Measurements from ENCODE around the gene ERVMER34-1.

The ERVMER34-1 gene

GRCh38 chr4:52791936-52792335, 40.7 kb upstream of the ERVMER34-1 start:
- Histone ChIP-seq H3K79me2 (ENCODE audit: insufficient read depth, low read length) (no peaks in the 10 kb centered on the region), H3K9me2 (replicated peaks; ENCODE audit: low read depth, low read length) (no peaks in the 10 kb centered on the region), H3F3A (ENCODE audit: low read depth) (no peaks in the 10 kb centered on the region), H3K4me1 (ENCODE audit: insufficient read depth, low read length, poor library complexity, severe bottlenecking) (no peaks in the 10 kb centered on the region), H3K27me3 (ENCODE audit: insufficient read depth, low read length, poor library complexity, severe bottlenecking) (no peaks in the 10 kb centered on the region), H3K4me3 (ENCODE audit: low read length, poor library complexity, severe bottlenecking) (no peak overlapping the region), H3K4me2 (ENCODE audit: low read depth, low read length, poor library complexity, severe bottlenecking) (no peak overlapping the region), H4K20me1 (ENCODE audit: insufficient read depth, low read length, poor library complexity, severe bottlenecking) (no peaks in the 10 kb centered on the region), H3K9me3 (ENCODE audit: insufficient read depth, low read depth, low read length) (no peaks in the 10 kb centered on the region), H2AFZ (ENCODE audit: low read length) (no peak overlapping the region), H3K9ac (ENCODE audit: low read depth, low read length, poor library complexity, severe bottlenecking) (no peak overlapping the region), H3K36me3 (ENCODE audit: insufficient read depth, low read length) (no peaks in the 10 kb centered on the region)
- TF ChIP-seq EZH2phosphoT487 (IDR thresholded peaks at IDR 0.05; ENCODE audit: borderline replicate concordance) (no peak), CTCF (conservative IDR thresholded peaks at IDR 0.05; ENCODE audit: low read length) (no peak)

GRCh38 chr4:52789774-52790173, 38.5 kb upstream of the ERVMER34-1 start:
- Histone ChIP-seq H3K79me2 (ENCODE audit: insufficient read depth, low read length) (no peaks in the 10 kb centered on the region), H3K4me3 (ENCODE audit: low read length, poor library complexity, severe bottlenecking) (no peak overlapping the region), H3K27me3 (ENCODE audit: insufficient read depth, low read length, poor library complexity, severe bottlenecking) (no peaks in the 10 kb centered on the region), H3K4me1 (ENCODE audit: insufficient read depth, low read length, poor library complexity, severe bottlenecking) (no peaks in the 10 kb centered on the region), H3K9me3 (ENCODE audit: insufficient read depth, low read depth, low read length) (no peaks in the 10 kb centered on the region), H3K36me3 (ENCODE audit: insufficient read depth, low read length) (no peaks in the 10 kb centered on the region), H3K9ac (ENCODE audit: low read depth, low read length, poor library complexity, severe bottlenecking) (no peak overlapping the region), H4K20me1 (ENCODE audit: insufficient read depth, low read length, poor library complexity, severe bottlenecking) (no peaks in the 10 kb centered on the region), H3K4me2 (ENCODE audit: low read depth, low read length, poor library complexity, severe bottlenecking) (no peak overlapping the region), H3F3A (ENCODE audit: low read depth) (no peaks in the 10 kb centered on the region), H3K9me2 (replicated peaks; ENCODE audit: low read depth, low read length) (no peaks in the 10 kb centered on the region), H2AFZ (ENCODE audit: low read length) (no peak overlapping the region)
- TF ChIP-seq EZH2phosphoT487 (IDR thresholded peaks at IDR 0.05; ENCODE audit: borderline replicate concordance): no peak
- TF ChIP-seq CTCF (conservative IDR thresholded peaks at IDR 0.05; ENCODE audit: low read length): no peak

GRCh38 chr4:52788806-52789205, 37.6 kb upstream of the ERVMER34-1 start:
- Histone ChIP-seq H3K4me1 (ENCODE audit: insufficient read depth, low read length, poor library complexity, severe bottlenecking) (no peaks in the 10 kb centered on the region), H4K20me1 (ENCODE audit: insufficient read depth, low read length, poor library complexity, severe bottlenecking) (no peaks in the 10 kb centered on the region), H3K9me3 (ENCODE audit: insufficient read depth, low read depth, low read length) (0 out of 2 replicates have a peak, but pooled peaks cover 7% of the 10 kb centered on the region), H3F3A (ENCODE audit: low read depth) (no peaks in the 10 kb centered on the region), H3K4me3 (ENCODE audit: low read length, poor library complexity, severe bottlenecking) (no peak overlapping the region), H3K79me2 (ENCODE audit: insufficient read depth, low read length) (no peaks in the 10 kb centered on the region), H3K36me3 (ENCODE audit: insufficient read depth, low read length) (no peaks in the 10 kb centered on the region), H3K4me2 (ENCODE audit: low read depth, low read length, poor library complexity, severe bottlenecking) (no peak overlapping the region), H3K27me3 (ENCODE audit: insufficient read depth, low read length, poor library complexity, severe bottlenecking) (no peaks in the 10 kb centered on the region), H3K9ac (ENCODE audit: low read depth, low read length, poor library complexity, severe bottlenecking) (no peak overlapping the region), H3K9me2 (replicated peaks; ENCODE audit: low read depth, low read length) (no peaks in the 10 kb centered on the region), H2AFZ (ENCODE audit: low read length) (no peak overlapping the region)
- TF ChIP-seq CTCF (conservative IDR thresholded peaks at IDR 0.05; ENCODE audit: low read length): no peak
- TF ChIP-seq EZH2phosphoT487 (IDR thresholded peaks at IDR 0.05; ENCODE audit: borderline replicate concordance): no peak
